ENCODE results near the gene KIF17. TPM values are rescaled to one million over a fixed set of nuclear protein-coding genes. Genes with fewer than 3 reads are reported as not detected.

The KIF17 gene
- total and polyA plus RNA-seq, 2 of the 4 experiments (the other 2 are of a cell fraction) = 4.5 to 5.7 TPM

DNA sequence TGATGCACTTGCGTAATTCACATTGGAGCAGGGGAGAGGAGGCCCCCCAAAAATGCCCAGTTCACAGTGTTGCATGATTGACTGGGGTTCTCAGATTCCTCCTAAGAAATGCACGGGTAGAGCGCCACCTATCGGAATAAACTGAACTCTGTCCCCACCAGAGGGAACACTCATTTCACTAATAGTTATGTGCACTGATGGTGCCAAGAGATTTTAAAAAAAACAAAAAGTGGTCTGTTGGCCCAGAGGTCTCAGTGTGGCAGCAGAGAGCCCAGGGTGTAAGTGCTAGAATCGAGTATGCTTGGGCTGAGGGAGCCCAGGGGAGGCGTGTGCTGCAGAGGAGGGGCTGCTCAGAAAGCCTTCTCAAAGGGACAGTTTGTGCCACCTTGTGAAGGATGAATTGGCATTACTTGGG lies 77.6 kb downstream of the KIF17 start:
- no peak overlapping the region for H3K23ac ChIP-seq (ENCODE audit: low read depth, low read length)
- no peak overlapping the region for H4K8ac ChIP-seq (ENCODE audit: low read depth in 2 of 2, low read length in 2 of 2)
- TF ChIP-seq RAD21 (IDR thresholded peaks at IDR 0.05; ENCODE audit: low read length) (peak; percentile 86), RCOR1 (IDR thresholded peaks at IDR 0.05; ENCODE audit: insufficient replicate concordance, low read length) (no peak), BHLHE40 (IDR thresholded peaks at IDR 0.05; ENCODE audit: low read depth, low read length) (no peak), MXI1 (IDR thresholded peaks at IDR 0.05; ENCODE audit: borderline replicate concordance, low read depth, low read length) (no peak), MAZ (IDR thresholded peaks at IDR 0.05; ENCODE audit: borderline replicate concordance, low read depth, low read length) (no peak), CEBPB (IDR thresholded peaks at IDR 0.05; ENCODE audit: low read depth, low read length) (peak; percentile 21; the same call in 1 of the 2 replicates), FOS (IDR thresholded peaks at IDR 0.05; ENCODE audit: low read depth, low read length) (no peak), MAFK (IDR thresholded peaks at IDR 0.05; ENCODE audit: low read depth, low read length) (no peak), RFX5 (IDR thresholded peaks at IDR 0.05; ENCODE audit: low read depth, low read length) (no peak), NFE2L2 (IDR thresholded peaks at IDR 0.05; ENCODE audit: low read depth, low read length) (no peak), POLR2A (IDR thresholded peaks at IDR 0.05; ENCODE audit: low read depth, low read length) (no peak), SMC3 (IDR thresholded peaks at IDR 0.05; ENCODE audit: low read depth, low read length) (peak; percentile 89), CHD1 (IDR thresholded peaks at IDR 0.05; ENCODE audit: low read depth, low read length) (no peak)
- TF ChIP-seq, protein P1, sequence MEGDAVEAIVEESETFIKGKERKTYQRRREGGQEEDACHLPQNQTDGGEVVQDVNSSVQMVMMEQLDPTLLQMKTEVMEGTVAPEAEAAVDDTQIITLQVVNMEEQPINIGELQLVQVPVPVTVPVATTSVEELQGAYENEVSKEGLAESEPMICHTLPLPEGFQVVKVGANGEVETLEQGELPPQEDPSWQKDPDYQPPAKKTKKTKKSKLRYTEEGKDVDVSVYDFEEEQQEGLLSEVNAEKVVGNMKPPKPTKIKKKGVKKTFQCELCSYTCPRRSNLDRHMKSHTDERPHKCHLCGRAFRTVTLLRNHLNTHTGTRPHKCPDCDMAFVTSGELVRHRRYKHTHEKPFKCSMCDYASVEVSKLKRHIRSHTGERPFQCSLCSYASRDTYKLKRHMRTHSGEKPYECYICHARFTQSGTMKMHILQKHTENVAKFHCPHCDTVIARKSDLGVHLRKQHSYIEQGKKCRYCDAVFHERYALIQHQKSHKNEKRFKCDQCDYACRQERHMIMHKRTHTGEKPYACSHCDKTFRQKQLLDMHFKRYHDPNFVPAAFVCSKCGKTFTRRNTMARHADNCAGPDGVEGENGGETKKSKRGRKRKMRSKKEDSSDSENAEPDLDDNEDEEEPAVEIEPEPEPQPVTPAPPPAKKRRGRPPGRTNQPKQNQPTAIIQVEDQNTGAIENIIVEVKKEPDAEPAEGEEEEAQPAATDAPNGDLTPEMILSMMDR (conservative IDR thresholded peaks at IDR 0.05; ENCODE audit: low read depth, low read length) = peak; percentile 82
- TF ChIP-seq, protein P2, sequence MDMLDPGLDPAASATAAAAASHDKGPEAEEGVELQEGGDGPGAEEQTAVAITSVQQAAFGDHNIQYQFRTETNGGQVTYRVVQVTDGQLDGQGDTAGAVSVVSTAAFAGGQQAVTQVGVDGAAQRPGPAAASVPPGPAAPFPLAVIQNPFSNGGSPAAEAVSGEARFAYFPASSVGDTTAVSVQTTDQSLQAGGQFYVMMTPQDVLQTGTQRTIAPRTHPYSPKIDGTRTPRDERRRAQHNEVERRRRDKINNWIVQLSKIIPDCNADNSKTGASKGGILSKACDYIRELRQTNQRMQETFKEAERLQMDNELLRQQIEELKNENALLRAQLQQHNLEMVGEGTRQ (IDR thresholded peaks at IDR 0.05; ENCODE audit: low read depth, low read length) = no peak
- TF ChIP-seq, protein P3, sequence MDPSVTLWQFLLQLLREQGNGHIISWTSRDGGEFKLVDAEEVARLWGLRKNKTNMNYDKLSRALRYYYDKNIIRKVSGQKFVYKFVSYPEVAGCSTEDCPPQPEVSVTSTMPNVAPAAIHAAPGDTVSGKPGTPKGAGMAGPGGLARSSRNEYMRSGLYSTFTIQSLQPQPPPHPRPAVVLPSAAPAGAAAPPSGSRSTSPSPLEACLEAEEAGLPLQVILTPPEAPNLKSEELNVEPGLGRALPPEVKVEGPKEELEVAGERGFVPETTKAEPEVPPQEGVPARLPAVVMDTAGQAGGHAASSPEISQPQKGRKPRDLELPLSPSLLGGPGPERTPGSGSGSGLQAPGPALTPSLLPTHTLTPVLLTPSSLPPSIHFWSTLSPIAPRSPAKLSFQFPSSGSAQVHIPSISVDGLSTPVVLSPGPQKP (IDR thresholded peaks at IDR 0.05; ENCODE audit: borderline replicate concordance, low read depth, low read length) = no peak
- no peaks in the 10 kb centered on the region for H3K27me3 ChIP-seq (ENCODE audit: control insufficient read depth, insufficient read depth, low read length)
- H2BK120ac ChIP-seq (ENCODE audit: low read depth, low read length) = no peak overlapping the region
- no peak overlapping the region for H3K56ac ChIP-seq (ENCODE audit: extremely low read depth, insufficient read depth, low read length)
- H3K36me3 ChIP-seq (ENCODE audit: control insufficient read depth, insufficient read depth, low read length) = peaks cover 41% of the 10 kb centered on the region
- peaks cover 5% of the 10 kb centered on the region; the same call in 1 of the 2 replicates for H4K20me1 ChIP-seq (ENCODE audit: insufficient read depth, low read length)
- H3K14ac ChIP-seq (replicated peaks; ENCODE audit: low read depth, low read length) = no peak overlapping the region
- no peak overlapping the region for H3K4ac ChIP-seq (ENCODE audit: low read depth, low read length)
- H2BK5ac ChIP-seq (ENCODE audit: low read depth, low read length, poor library complexity, severe bottlenecking) = no peak overlapping the region
- ATAC-seq (ENCODE audit: low read depth) = peak; percentile 76
- intact Hi-C loops (cut with micrococcal nuclease) (loop anchor here (1.0 to 5.0 kb wide), 3 partner anchors 65 to 428 kb away; no protein-coding TSS in a partner anchor), in situ Hi-C loops (cut with MboI; ENCODE audit: low sequenced_read_pairs) (loop anchor here (25.0 kb wide), 1 partner anchor 428 kb away; no protein-coding TSS in a partner anchor), dilution Hi-C loops (cut with HindIII; ENCODE audit: low sequenced_read_pairs, unreplicated experiment) (no loop called here)
- CTCF ChIA-PET = interaction anchor here (1.2 kb wide), 1 partner anchor 65 kb away, joined by 5 read pairs; no protein-coding TSS in a partner anchor
- 0 out of 2 replicates have a peak, but pooled peaks cover 2% of the 10 kb centered on the region for H3K9me1 ChIP-seq (ENCODE audit: insufficient read depth, low read length)
- H2AK9ac ChIP-seq (replicated peaks; ENCODE audit: low read depth, low read length, poor library complexity) = no peak overlapping the region
- no TSS peak for BruUV-seq (replicated peaks)
- H4K91ac ChIP-seq (ENCODE audit: insufficient read depth, low read depth, low read length) = no peak overlapping the region
- H2BK15ac ChIP-seq (ENCODE audit: low read depth, low read length) = no peak overlapping the region
- H2AFZ ChIP-seq (replicated peaks; ENCODE audit: low read length, poor library complexity) = no peak overlapping the region
- H3K79me1 ChIP-seq (ENCODE audit: low read depth in 1 of 2, low read length in 2 of 2) = peaks cover 2 to 8% of the 10 kb centered on the region in 2 experiments; a peak in 3 of 4 replicates
- H3K27ac ChIP-seq (ENCODE audit: insufficient read depth, low read length) = no peak overlapping the region
- DNase-seq = peak; percentile 54
- no peak overlapping the region for H4K5ac ChIP-seq (ENCODE audit: low read depth, low read length)
- H3K4me2 ChIP-seq (ENCODE audit: low read depth, low read length) = no peak overlapping the region
- no peak overlapping the region for H3K9ac ChIP-seq (ENCODE audit: low read depth, low read length)
- 10% methylated on average over 2 of the region's 6 CpGs; no CpG with 5 or more reads in 1 of the 2 experiments for WGBS, 2 experiments (ENCODE audit: extremely low coverage in 2 of 2, insufficient read length in 1 of 2)
- H3K18ac ChIP-seq (ENCODE audit: low read depth, low read length) = no peak overlapping the region
- no peaks in the 10 kb centered on the region for H3K4me1 ChIP-seq (ENCODE audit: control insufficient read depth, insufficient read depth, low read length)
- no peaks in the 10 kb centered on the region for H3K9me3 ChIP-seq (ENCODE audit: control insufficient read depth, insufficient read depth, low read length)
- POLR2A ChIA-PET (ENCODE audit: unreplicated experiment) = no interaction called here
- H2BK20ac ChIP-seq (ENCODE audit: low read depth, low read length) = no peak overlapping the region
- H3K4me3 ChIP-seq (ENCODE audit: insufficient read depth, low read depth, low read length) = no peak overlapping the region
- no peak overlapping the region for H2AK5ac ChIP-seq (ENCODE audit: low read depth, low read length)

Measured in IMR-90 (cell line).